AG09309 (cell line): ENCODE measurements around the gene RBMS1.

Experiments
- DNase-seq: peaks from one replicate; pipeline ENCODE4 v3.0.0-alpha.2; 2010; ENCODE audit warnings: low read depth
- H3K4me3 ChIP-seq: 2 replicates; pipeline ENCODE4 v1.5.1; 2011; ENCODE audit warnings: mild to moderate bottlenecking, low read depth, low read length, moderate library complexity; ENCODE audit not compliant: control insufficient read depth
- TF ChIP-seq, protein P1 (sequence below): IDR thresholded peaks from 2 replicates; pipeline ENCODE4 v1.5.1; 2011; ENCODE audit warnings: mild to moderate bottlenecking, low read depth, low read length, inconsistent platforms; ENCODE audit not compliant: insufficient read depth, control insufficient read depth; ENCODE audit errors: missing control alignments

RBMS1 gene

DNA sequence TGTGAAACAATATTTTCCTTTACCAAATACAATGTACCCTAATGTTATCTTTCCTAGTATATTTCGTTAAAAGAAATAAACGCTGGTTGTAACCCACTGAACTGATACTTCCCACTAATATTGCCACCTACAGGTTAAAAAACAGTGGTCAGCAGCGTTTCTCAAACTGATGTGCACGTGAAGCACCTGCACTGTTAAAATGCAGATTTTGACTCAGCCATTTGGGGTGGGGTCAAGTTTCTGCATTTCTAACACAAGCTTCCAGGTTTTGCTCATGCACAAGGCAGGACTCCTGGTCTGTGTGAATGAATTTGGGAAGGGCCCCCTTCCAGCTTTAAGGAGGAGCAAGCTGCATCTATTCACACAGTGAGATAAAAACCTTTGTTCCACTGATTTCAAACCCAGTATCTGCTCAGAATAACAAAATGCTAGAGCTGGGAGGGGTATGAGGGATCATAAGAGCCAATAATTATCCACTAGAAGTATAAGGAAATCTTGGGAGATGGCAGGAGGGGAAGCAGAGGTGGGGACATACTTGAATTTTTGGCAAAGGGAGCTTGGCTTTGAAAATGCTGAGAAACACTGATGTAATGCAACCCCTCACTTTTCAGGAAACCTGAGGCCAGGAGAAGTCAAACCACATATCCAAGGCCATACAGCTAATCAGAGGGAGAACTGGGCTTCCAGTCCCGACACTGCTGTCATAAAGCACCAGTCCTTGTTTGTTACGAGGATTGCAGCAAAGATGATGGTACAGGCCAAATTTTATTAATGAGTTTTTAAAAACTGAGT lies 116.2 kb downstream of the RBMS1 start:
- no peak for DNase-seq
- H3K4me3 ChIP-seq = no peak overlapping the region
- TF ChIP-seq, protein P1, sequence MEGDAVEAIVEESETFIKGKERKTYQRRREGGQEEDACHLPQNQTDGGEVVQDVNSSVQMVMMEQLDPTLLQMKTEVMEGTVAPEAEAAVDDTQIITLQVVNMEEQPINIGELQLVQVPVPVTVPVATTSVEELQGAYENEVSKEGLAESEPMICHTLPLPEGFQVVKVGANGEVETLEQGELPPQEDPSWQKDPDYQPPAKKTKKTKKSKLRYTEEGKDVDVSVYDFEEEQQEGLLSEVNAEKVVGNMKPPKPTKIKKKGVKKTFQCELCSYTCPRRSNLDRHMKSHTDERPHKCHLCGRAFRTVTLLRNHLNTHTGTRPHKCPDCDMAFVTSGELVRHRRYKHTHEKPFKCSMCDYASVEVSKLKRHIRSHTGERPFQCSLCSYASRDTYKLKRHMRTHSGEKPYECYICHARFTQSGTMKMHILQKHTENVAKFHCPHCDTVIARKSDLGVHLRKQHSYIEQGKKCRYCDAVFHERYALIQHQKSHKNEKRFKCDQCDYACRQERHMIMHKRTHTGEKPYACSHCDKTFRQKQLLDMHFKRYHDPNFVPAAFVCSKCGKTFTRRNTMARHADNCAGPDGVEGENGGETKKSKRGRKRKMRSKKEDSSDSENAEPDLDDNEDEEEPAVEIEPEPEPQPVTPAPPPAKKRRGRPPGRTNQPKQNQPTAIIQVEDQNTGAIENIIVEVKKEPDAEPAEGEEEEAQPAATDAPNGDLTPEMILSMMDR = no peak

DNA sequence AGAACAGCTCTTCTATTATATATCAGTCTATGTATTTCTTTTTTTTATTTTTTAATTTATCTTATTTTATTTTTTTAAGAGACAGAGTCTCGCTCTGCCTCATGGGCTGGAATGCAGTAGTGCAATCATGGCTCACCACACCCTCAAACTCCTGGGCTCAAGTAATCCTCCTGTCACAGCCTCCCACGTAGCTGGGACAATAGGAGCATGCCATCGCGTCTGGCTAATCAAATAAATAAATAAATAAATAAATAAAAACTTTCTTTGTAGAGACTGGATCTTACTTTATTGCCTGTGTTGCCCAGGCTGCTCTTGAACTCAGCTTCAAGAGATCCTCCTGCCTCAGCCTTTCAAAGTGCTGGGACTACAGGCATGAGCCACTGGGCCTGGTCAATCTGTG lies 117.0 kb downstream of the RBMS1 start:
- H3K4me3 ChIP-seq = no peak overlapping the region
- TF ChIP-seq, protein P1 = no peak
- no peak for DNase-seq

DNA sequence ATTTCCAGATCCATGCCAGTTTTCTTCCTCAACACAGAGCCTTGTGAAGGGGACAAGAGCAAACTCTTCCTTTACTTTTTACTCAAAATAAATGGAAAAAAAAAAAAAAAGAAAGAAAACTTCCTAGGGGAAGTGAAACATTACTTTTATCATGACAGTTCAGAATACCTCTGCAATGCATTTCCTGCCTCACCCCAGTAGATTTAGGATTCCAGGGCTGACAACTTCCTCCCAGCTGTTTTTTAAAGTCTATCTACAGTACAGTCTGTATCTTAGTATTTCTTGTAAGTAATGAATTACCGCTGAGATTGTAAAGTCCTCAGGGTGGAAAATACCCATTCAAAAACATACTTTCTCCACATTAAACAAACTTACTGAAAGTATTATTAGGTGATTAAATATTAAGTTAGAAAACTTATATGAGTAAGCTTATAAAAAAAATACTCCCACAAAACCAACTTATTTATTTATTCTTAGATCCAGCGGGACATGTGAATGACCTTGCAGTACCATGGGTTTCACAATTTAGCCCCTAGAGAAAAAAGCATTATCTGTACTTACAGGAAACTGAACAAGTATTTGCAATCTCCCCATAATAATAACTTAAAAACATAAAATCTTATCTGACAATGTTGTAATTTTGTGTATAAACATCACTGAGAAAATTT lies 117.7 kb downstream of the RBMS1 start:
- DNase-seq = no peak
- TF ChIP-seq, protein P1 = no peak
- H3K4me3 ChIP-seq = no peak overlapping the region

DNA sequence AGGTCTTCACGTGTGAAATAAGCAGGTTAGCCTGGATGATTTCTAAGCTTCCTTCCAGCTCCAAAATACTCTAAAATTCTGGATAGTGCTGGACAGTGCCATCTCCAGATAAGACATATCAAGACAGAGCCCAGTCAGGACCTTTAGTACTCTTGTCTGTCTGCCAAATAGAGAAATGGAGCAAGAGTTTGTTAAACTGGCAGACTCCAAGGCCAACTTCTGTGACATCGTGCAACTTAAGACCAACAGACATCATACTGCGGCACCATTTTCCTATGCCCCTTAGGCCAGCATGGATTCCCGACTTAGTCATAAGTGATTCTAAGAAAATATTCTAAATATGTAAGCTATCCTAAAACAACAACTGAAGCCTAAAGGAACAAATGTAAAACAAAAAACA lies 118.6 kb downstream of the RBMS1 start:
- TF ChIP-seq, protein P1 = no peak
- no peak overlapping the region for H3K4me3 ChIP-seq
- no peak for DNase-seq

DNA sequence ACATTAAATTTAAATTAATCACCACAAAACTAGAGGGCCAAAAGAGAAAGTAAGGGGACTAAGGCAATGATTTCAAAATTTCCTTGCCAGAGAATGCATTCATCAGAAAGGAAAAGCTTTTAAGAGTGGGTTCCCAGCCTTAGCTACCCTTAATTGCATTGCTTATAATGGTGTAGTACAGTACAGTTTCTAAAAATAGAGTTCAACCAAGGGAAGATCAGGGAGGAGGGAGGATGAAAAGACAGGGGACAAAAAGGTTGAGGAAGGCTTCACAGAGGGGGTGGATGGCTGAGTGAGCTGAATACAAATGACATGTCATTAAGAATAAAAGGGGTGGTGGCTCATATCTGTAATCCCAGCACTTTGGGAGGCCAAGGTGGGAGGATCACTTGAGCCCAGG lies 119.9 kb downstream of the RBMS1 start:
- TF ChIP-seq, protein P1 = no peak
- no peak for DNase-seq
- no peak overlapping the region for H3K4me3 ChIP-seq

DNA sequence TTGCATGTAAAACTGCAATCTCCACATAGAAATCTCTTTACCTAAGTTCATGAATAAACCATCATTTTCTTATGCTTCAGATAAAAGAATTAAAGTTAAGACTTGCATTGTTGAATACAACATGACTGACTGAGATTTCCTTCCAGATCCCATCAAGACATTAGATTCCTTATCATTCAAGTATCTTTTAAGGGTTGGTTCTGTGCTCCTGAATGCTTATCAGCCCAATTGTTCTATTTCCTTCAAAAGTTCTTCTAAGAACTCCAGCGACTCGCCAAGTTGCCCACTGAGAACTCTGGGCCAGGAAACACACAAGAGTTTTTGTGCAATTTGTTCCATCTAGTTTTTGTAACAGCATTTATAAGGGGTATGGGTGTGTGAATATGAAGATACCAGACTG lies 120.3 kb downstream of the RBMS1 start:
- no peak for DNase-seq
- TF ChIP-seq, protein P1 = no peak
- no peak overlapping the region for H3K4me3 ChIP-seq

DNA sequence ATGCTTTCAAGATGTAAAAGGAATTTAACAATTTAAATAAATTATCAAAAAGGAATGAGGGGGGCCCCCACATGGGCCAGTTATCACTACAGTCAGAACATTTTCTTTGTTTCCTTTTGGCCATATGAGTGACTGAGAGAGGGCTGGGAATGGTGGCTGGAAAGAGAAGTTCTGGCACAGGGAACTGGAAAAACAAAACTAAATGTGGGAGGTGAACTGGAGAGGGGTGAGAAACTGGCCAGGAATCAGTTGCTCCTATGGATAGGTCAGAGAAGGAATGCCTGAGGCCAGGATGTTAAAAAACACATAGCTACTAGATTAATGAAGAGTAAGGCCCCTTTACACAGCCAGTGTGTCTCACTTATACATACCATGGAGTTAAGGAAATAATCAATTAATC lies 121.0 kb downstream of the RBMS1 start:
- H3K4me3 ChIP-seq = no peak overlapping the region
- no peak for DNase-seq
- TF ChIP-seq, protein P1 = no peak
